ENCODE data around the gene FAS. TPM values are rescaled to one million over a fixed set of nuclear protein-coding genes. Genes with fewer than 3 reads are reported as not detected.

The FAS gene
- polyA plus RNA-seq, 1 of the 3 experiments (the other 2 are of a cell fraction), result 31.5 TPM

DNA sequence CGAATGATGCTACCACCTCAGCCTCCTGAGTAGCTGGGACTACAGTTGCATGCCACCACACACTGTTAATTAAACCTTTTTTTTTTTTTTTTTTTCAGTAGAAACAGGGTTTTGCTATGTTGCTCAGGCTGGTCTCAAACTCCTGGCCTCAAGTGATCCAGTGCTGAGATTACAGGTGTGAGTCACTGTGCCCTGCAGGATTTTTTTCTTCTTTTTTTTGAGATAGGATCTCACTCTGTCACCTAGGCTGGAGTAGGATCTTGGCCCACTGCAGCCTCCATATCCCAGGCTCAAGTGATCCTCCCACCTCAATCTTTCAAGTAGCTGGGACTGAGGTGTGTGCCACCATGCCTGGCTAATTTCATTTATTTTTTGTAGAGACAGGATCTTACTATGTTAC is 44.4 kb upstream of the FAS start:
- H3K27ac ChIP-seq (ENCODE audit: low read depth in 2 of 2, low read length in 1 of 2), result no peak overlapping the region
- H3K27me3 ChIP-seq (ENCODE audit: insufficient read depth), result no peaks in the 10 kb centered on the region
- no peak overlapping the region for H2AFZ ChIP-seq (ENCODE audit: low read depth)
- H3K4me3 ChIP-seq (ENCODE audit: low read depth in 2 of 2, low read length in 1 of 2), result no peak overlapping the region
- peaks cover 19 to 21% of the 10 kb centered on the region in 2 experiments; a peak in 3 of 4 replicates for H3K4me1 ChIP-seq (ENCODE audit: control insufficient read depth in 1 of 2, insufficient read depth in 2 of 2, low read depth in 1 of 2, low read length in 1 of 2)
- no peaks in the 10 kb centered on the region for H3K9me2 ChIP-seq
- TF ChIP-seq CHD2 (IDR thresholded peaks at IDR 0.05; ENCODE audit: low read length, partially characterized antibody) (no peak), RAD21 (IDR thresholded peaks at IDR 0.05; ENCODE audit: low read length) (no peak), POLR2AphosphoS5 (IDR thresholded peaks at IDR 0.05; ENCODE audit: low read depth, low read length) (no peak), RFX5 (IDR thresholded peaks at IDR 0.05; ENCODE audit: low read length) (no peak)
- TF ChIP-seq, protein P1, sequence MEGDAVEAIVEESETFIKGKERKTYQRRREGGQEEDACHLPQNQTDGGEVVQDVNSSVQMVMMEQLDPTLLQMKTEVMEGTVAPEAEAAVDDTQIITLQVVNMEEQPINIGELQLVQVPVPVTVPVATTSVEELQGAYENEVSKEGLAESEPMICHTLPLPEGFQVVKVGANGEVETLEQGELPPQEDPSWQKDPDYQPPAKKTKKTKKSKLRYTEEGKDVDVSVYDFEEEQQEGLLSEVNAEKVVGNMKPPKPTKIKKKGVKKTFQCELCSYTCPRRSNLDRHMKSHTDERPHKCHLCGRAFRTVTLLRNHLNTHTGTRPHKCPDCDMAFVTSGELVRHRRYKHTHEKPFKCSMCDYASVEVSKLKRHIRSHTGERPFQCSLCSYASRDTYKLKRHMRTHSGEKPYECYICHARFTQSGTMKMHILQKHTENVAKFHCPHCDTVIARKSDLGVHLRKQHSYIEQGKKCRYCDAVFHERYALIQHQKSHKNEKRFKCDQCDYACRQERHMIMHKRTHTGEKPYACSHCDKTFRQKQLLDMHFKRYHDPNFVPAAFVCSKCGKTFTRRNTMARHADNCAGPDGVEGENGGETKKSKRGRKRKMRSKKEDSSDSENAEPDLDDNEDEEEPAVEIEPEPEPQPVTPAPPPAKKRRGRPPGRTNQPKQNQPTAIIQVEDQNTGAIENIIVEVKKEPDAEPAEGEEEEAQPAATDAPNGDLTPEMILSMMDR (IDR thresholded peaks at IDR 0.05), result no peak
- TF ChIP-seq, protein P2, sequence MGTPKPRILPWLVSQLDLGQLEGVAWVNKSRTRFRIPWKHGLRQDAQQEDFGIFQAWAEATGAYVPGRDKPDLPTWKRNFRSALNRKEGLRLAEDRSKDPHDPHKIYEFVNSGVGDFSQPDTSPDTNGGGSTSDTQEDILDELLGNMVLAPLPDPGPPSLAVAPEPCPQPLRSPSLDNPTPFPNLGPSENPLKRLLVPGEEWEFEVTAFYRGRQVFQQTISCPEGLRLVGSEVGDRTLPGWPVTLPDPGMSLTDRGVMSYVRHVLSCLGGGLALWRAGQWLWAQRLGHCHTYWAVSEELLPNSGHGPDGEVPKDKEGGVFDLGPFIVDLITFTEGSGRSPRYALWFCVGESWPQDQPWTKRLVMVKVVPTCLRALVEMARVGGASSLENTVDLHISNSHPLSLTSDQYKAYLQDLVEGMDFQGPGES (IDR thresholded peaks at IDR 0.05; ENCODE audit: low read depth, low read length), result no peak
- no peaks in the 10 kb centered on the region for H3K9me3 ChIP-seq
- POLR2A ChIA-PET, result no interaction called here
- CTCF ChIA-PET, result interaction anchor here (1.1 to 7.1 kb wide), 5 partner anchors 84 to 272 kb away, joined by 3 to 41 read pairs (median 7); no protein-coding TSS in a partner anchor
- DNase-seq, result no peak
- peaks cover 27% of the 10 kb centered on the region; the same call in 1 of the 2 replicates for H3K79me2 ChIP-seq (ENCODE audit: insufficient read depth)
- H3K36me3 ChIP-seq (replicated peaks in 1 of 2; ENCODE audit: control insufficient read depth in 1 of 2, insufficient read depth in 2 of 2, low read length in 1 of 2), result peaks cover 18 to 30% of the 10 kb centered on the region in 2 experiments
- H3K4me2 ChIP-seq, result no peak overlapping the region
- H3F3A ChIP-seq (replicated peaks; ENCODE audit: insufficient read depth), result peaks cover 14% of the 10 kb centered on the region
- H4K20me1 ChIP-seq (ENCODE audit: insufficient read depth), result no peaks in the 10 kb centered on the region
- WGBS (ENCODE audit: low lambda C conversion rate), result 100% methylated on average over 1 of the region's 1 CpG
- no peak overlapping the region for H3K9ac ChIP-seq

DNA sequence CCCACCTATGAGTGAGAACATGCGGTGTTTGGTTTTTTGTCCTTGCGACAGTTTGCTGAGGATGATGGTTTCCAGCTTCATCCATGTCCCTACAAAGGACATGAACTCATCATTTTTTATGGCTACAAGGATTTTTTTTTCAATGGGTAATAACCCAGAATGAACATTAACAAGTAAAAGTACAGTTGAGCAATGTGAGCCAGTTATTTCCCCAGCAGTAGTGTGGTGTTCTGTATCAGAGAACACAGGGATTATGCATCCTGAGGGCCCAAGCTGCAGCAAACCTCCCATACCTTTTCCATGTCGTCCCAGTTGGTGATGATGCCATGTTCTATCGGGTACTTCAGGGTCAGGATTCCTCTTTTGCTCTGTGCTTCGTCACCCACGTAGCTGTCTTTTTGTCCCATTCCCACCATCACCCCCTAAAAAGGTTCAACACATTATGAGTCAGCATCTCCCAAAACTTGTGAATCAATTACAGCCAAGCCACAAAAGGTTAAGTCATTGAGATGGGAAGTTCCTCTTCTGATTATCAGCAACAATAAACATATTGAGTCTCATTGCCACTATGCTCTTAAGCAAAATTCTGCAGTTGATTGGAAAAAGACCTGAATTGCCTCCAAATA is 43.5 kb upstream of the FAS start:
- WGBS (ENCODE audit: low lambda C conversion rate), result 79% methylated on average over 6 of the region's 6 CpGs
- H3K27ac ChIP-seq (ENCODE audit: low read depth in 2 of 2, low read length in 1 of 2), result no peak overlapping the region
- H3K4me3 ChIP-seq (ENCODE audit: low read depth in 2 of 2, low read length in 1 of 2), result no peak overlapping the region
- H2AFZ ChIP-seq (ENCODE audit: low read depth), result no peak overlapping the region
- no peaks in the 10 kb centered on the region for H3K9me2 ChIP-seq
- H3K9me3 ChIP-seq, result no peaks in the 10 kb centered on the region
- peaks cover 27% of the 10 kb centered on the region; the same call in 1 of the 2 replicates for H3K79me2 ChIP-seq (ENCODE audit: insufficient read depth)
- DNase-seq, result no peak
- H4K20me1 ChIP-seq (ENCODE audit: insufficient read depth), result no peaks in the 10 kb centered on the region
- TF ChIP-seq NRF1 (IDR thresholded peaks at IDR 0.05; ENCODE audit: low read depth, low read length) (no peak), RFX5 (IDR thresholded peaks at IDR 0.05; ENCODE audit: low read length) (no peak), EZH2phosphoT487 (IDR thresholded peaks at IDR 0.05; ENCODE audit: borderline replicate concordance, low read depth) (no peak), GATA2 (CRISPR knock-in tag; IDR thresholded peaks at IDR 0.05) (no peak)
- TF ChIP-seq, protein P3, sequence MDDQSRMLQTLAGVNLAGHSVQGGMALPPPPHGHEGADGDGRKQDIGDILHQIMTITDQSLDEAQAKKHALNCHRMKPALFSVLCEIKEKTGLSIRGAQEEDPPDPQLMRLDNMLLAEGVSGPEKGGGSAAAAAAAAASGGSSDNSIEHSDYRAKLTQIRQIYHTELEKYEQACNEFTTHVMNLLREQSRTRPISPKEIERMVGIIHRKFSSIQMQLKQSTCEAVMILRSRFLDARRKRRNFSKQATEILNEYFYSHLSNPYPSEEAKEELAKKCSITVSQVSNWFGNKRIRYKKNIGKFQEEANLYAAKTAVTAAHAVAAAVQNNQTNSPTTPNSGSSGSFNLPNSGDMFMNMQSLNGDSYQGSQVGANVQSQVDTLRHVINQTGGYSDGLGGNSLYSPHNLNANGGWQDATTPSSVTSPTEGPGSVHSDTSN (IDR thresholded peaks at IDR 0.05), result no peak
- TF ChIP-seq, protein P2 (IDR thresholded peaks at IDR 0.05; ENCODE audit: low read depth, low read length), result no peak
- TF ChIP-seq, protein P4, sequence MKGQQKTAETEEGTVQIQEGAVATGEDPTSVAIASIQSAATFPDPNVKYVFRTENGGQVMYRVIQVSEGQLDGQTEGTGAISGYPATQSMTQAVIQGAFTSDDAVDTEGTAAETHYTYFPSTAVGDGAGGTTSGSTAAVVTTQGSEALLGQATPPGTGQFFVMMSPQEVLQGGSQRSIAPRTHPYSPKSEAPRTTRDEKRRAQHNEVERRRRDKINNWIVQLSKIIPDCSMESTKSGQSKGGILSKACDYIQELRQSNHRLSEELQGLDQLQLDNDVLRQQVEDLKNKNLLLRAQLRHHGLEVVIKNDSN (IDR thresholded peaks at IDR 0.05; ENCODE audit: borderline replicate concordance, low read depth), result no peak
- H3K36me3 ChIP-seq (replicated peaks in 1 of 2; ENCODE audit: control insufficient read depth in 1 of 2, insufficient read depth in 2 of 2, low read length in 1 of 2), result peaks cover 18 to 22% of the 10 kb centered on the region in 2 experiments
- ChIA-PET POLR2A (no interaction called here), CTCF (interaction anchor here (0.7 to 7.1 kb wide), 7 partner anchors 38 to 272 kb away, joined by 3 to 41 read pairs (median 3); partner anchors contain the start of gene FAS)
- no peaks in the 10 kb centered on the region for H3K27me3 ChIP-seq (ENCODE audit: insufficient read depth)
- no peak overlapping the region for H3K9ac ChIP-seq
- H3K4me2 ChIP-seq, result no peak overlapping the region
- H3K4me1 ChIP-seq (ENCODE audit: control insufficient read depth in 1 of 2, insufficient read depth in 2 of 2, low read depth in 1 of 2, low read length in 1 of 2), result peaks cover 23 to 27% of the 10 kb centered on the region in 2 experiments; a peak in 3 of 4 replicates
- peaks cover 22% of the 10 kb centered on the region for H3F3A ChIP-seq (replicated peaks; ENCODE audit: insufficient read depth)
